ENCODE results near the gene HOXA11.
A peak's percentile ranks its signal among the peaks of the same experiment; 100 is the strongest.

HOXA11 gene

DNA sequence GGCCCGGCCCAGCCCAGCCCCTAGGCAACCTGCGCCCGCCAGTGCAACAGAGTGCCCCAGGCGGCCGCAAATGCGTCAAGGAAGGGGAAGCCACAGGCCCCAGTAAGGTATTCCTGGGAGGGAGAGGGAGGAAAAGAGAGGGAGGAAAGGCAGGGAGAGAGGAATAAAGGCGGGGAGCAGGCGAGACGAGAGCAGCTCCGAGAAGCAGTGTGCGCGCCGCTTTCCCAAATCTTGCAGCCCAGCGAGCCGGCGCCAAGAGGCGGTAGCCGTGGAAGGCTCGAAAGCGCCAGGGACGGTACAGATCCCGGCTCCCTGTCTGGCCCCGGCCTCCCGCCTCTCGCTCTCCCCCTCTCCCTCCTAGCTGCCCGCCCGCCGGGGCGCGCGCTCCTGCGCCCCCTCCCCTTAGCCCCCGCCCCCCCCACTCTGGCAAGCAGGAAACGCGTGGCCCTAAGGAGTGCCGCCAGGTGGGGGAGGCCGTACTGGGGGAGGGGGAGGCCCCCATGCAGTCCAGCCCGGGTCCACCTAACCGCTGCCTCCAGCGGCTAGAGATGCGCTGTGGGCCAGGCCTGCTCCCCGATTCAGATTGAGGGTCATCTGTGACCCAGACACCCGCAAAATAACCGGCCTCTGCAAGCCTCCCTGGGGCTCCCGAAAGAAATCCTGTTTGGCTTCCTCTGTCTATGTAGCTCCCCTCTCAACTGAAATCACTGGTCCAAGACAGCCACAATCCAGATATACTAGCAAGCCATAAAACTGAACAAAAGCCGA lies 15.2 kb downstream of the HOXA11 start:
- no peak for DNase-seq (ENCODE audit: low read depth in 2 of 2)

DNA sequence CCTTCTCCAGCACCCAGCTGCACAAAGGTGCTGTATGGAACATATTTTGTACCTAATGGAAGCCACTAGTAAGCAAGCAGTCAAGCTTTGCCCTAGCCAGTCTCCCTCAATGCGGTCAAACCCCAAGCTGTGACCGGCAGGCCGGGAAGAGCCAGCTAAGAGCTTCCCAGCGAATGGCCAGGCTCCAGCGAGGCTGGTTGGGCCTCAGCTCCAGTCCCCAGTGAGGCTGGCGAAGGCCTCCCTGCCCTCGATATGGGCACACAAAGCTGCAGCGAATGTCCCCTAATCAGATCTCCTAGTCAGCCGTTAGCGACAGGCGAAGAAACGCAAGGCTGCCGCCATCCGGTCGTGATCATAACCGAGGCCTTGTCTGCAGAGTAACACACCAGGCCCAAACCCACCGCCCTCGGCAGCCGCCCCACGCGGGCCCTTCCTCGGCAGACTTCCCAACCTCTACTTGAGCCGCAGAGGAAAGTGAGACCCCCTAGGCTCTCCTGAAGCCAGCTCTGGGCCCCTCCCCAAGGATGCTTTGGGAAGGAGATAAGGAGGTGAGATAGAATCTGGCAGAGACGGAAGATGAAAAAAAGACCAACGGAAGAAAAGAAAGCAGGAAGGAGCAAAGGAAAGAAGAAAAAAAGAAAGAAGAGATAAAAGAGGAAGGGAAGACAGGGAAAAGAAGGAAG lies 16.6 kb downstream of the HOXA11 start:
- DNase-seq (ENCODE audit: low read depth in 2 of 2), result no peak

DNA sequence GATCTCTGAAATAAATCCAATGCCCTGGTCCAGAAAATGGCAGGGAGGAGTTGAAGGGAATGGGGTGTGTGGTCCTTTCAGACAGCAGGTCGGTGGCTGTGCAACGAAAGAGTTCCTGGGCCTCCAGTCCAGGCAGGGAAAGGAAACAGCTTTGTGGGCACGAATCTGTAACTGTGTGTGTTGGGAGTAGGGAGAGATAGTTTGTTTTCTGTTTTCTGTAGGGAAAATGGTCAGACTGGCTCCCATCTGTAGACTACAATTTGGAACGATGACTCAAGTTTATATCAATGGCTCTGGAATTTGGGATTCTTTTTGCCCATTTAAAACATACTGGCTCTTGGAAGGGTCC lies 17.1 kb downstream of the HOXA11 start:
- DNase-seq (ENCODE audit: low read depth in 2 of 2), result no peak

DNA sequence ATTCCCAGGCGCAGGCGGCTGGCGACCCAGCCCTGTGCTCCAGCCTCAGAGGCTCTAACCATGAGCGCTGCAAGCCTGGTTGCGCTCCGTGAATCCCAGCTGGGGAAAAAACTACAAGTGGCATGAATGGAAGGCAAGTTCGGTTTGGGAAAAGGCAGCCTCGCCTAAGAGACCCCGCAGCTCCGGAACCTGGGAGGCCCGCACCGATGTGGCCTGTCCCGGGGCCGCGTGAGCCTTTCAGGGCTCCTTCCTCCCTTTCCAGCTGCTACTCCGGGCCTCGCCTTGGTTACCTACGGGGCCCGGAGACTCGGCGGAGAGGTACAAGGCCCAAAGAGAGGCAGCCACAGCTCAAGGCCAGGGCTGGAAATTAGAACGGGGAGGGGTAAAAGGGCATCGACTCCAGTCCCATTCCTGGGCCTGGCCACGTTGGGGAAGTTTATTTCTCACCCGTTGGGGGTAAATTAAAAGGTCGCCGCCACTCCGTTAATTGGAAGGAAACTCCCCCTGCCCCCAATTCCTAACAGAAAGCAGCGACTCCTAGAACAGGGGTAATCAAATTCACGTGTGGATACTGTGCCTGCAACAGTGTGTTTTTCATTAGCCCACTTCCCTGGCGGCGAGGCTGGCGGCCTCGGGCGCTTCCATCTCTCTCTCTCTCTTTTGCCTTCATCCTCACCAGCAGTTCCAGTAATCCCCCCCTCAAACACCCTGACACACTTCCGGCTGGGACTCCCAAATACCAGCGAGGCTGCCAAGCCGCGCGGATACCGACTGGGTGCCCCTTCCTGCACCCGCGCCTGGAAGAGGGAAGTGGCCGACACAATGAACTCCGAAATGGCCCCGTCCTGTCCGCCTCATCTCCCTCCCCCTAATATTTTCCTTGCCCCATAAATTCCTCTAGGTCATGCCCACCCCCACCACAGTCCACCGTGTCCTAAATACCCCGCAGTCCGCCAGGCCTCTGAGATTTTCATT lies 18.2 kb downstream of the HOXA11 start:
- DNase-seq (ENCODE audit: low read depth in 2 of 2), result no peak

DNA sequence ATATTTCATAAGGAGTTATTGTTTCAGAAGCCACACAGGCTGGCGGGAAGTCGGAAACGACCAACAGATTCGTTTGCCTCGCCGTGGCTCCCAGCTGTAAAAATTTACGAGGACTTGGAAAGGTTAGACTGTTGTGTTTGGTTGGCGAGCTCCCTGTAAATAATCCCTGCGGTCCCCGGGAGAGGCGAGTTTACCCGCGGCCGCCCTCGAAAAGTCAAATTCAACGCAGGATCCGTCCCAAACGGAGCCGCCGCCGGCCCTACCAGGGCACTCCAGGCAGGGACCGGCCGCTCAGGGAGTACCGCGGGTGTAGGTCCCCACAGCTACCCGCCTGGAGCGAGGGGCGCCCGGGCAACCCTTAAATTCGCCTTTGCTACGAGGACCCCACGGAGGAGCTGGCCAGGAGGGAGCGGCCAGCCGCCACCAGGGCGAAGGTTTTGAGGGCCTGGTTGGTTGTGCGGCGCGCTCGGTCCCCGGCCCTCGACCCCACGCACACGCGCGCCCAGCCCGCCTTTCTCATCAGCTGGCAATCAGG lies 19.0 kb downstream of the HOXA11 start:
- DNase-seq (ENCODE audit: low read depth in 2 of 2), result no peak

DNA sequence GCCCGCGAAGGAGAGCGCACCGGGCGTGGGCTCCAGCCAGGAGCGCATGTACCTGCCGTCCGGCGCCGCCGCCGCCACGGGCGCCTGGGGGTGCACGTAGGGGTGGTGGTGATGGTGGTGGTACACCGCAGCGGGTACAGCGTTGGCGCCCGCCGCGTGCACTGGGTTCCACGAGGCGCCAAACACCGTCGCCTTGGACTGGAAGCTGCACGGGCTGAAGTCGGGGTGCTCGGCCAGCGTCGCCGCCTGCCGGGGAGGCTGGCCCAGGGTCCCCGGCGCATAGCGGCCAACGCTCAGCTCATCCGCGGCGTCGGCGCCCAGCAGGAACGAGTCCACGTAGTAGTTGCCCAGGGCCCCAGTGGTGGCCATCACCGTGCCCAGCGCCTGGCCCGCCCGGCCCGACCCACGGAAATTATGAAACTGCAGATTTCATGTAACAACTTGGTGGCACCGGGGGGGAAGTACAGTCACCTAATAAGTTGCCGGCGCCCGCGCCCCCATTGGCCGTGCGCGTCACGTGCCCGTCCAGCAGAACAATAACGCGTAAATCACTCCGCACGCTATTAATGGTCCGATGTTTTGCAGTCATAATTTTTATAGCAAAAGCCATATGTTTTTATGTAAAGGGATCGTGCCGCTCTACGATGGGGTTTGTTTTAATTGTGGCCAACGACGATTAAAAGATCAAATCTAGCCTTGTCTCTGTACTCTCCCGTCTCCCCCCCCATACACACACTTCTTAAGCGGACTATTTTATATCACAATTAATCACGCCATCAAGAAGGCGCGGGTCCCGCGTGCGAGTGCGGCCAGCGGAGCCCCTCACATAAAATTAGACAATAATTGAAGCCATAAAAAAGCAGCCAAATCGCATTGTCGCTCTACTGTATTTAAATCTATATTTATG lies 19.7 kb downstream of the HOXA11 start, which contains the start of gene HOXA9:
TSS of gene HOXA9 (minus strand) at position 449 of the 907 bp plus-strand sequence. CDS start at position 369, 80 bp downstream.
- no peak for DNase-seq (ENCODE audit: low read depth in 2 of 2)

DNA sequence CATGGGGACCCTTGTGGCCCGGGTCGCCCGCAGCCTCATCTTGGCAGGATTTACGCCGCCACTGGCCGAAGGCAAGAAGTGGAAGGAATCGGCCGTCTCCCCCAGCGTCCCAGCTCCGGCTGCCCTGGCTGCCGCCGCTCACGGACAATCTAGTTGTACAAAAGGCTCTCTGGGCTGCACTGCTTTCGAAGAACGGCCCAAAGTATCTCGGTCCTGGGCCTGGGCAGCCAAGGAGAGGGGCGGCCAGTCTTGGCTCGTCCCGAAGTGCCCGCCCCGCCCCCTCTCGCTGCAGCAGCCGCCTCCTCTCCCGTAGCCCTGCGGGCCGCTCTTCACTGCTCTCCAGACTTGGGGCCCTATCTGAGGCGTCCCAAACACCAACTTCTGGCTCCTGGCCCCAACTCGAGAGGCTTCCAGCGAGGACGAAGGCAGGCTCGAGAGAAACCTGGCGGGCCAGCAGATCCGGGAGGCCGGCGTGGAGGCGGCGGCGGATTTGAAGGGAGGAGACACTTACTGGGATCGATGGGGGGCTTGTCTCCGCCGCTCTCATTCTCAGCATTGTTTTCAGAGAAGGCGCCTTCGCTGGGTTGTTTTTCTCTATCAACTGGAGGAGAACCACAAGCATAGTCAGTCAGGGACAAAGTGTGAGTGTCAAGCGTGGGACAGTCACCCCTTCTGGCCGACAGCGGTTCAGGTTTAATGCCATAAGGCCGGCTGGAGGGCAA lies 20.5 kb downstream of the HOXA11 start:
- no peak for DNase-seq (ENCODE audit: low read depth in 2 of 2)

DNA sequence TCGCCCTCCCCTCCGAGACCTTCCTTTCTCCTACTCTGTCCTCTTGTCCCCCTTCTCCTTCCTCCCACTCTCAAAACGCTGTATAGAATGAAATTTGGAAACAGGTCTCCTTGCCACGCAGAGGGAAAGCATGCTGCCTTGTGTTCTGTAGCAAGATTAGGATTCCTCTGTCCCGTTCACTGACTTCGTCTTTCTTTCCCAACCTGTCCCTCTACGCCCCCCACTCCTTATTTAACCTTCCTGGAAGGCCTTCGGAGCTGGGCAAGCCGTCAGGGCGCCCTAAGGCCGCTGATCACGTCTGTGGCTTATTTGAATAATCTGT lies 21.0 kb downstream of the HOXA11 start:
- DNase-seq (ENCODE audit: low read depth in 2 of 2), result no peak

DNA sequence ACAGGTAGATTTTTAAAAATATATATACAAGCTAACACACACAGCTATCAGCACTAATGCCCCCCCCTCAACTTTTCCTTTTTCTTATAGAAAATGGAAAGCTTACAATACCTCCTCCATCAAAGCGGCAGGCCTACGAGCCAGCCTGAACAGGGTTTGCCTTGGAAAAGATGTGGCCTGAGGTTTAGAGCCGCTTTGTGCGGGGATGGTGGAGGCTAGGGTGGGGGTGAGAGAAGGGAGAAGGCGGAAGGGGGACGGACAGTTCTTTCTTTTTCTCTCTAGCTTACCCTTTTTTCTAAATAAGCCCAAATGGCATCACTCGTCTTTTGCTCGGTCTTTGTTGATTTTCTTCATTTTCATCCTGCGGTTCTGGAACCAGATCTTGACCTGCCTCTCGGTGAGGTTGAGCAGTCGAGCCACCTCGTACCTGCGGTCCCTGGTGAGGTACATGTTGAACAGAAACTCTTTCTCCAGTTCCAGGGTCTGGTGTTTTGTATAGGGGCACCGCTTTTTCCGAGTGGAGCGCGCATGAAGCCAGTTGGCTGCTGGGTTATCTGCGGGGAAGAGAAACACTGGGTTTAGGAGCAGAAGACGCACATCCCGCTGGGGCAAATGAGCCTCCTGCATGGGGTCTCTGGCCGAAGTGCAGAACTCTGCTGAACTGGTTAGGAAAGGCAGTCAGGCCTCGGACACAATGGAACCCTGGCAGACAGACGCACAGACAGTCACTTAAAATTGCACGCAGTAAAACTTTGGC lies 21.6 kb downstream of the HOXA11 start:
- DNase-seq (ENCODE audit: low read depth in 2 of 2), result no peak

DNA sequence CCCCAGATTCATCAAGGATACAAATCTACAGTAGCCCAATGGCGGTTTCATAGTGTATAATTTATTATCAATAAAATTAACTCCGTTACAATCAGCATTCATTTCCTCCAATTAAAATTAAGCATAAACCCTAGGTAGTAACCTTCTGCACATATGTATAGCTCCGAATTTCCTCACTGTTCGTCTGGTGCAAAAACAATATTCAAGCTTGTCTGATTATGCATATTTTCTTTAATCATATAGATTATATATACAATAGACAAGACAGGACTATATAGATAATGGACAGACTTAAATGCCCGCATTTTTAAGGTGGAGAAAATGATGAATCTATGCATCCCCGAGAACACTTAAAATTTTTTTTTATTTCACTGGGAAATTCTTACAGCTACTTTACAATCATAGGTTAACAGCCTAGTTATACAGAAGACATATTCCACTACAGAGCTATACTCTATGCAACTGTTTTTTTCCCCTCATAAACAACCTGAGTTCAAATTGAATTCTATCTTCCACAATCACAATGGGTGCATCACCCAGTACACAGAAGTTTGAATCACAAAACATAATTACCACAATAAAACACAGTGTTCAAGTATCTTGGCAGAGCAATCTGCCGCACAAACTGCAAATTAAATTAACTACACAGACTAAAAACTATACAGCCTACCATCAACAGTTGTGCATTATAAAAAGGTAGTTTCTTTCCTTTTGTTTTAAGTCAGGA lies 22.3 kb downstream of the HOXA11 start:
- no peak for DNase-seq (ENCODE audit: low read depth in 2 of 2)

DNA sequence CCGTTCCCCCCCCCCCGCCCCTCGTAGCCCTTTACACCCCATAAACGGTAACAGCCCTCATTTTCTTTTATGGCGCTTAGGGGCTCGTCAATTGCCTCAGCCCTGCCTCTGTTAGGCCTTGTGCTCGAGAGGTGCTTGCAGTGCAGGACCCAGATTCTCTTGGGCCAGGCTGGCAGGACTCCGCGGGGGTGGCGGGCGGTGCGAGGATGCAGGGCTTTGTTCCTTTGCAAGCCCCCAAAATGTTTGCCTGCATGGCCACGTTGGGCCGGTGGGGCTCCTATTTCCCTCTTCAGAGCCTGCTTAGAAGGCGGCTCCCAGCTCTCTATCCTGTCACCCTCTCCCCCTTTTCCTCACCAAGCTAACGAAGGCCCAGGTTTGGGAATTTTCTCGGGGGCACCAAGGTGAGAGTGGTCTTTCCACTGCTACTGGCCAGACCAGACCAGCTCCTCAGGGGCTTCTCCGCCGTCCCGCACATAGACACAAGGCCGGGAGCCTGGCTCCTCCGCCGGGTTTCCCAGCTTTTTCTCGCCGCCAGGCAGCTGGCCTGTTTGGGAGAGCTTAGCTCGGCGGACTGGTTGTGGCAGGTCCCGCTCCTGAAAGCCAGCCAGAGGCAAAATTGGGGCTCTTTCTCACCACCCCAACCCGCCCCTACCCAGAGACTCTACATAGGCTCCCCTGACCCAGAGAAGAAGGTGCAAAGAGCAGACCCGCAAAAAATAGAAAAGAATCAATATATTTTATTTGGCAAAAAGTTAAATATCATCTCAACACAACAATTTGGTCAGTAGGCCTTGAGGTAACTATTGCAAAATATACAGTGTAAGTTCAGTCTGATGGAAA lies 23.1 kb downstream of the HOXA11 start:
- DNase-seq (ENCODE audit: low read depth in 2 of 2), result no peak

DNA sequence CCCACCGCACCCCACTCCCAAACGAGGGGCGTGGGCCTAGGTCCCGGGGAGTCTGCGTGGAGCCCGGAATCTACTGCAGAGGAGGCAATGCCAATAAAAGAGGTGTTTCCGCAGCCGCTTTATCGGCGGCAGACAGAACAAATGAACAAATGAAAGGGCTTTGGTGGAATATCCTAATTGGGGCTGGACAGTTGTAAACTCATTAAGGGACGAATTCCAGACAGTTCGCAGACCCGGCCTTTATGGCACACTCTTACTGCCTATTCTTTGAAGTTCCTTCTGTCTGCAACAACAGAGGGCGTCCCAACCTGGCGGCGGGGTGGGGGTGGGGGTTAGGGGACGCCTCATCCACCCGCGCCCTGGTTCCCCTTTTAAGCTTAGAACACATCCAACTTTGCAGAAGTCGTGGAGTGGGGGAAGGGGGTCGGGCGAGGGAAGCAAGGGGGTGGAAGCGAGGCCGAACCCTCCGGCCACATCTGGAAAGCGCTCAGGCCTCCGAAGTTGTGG lies 23.8 kb downstream of the HOXA11 start:
- no peak for DNase-seq (ENCODE audit: low read depth in 2 of 2)

DNA sequence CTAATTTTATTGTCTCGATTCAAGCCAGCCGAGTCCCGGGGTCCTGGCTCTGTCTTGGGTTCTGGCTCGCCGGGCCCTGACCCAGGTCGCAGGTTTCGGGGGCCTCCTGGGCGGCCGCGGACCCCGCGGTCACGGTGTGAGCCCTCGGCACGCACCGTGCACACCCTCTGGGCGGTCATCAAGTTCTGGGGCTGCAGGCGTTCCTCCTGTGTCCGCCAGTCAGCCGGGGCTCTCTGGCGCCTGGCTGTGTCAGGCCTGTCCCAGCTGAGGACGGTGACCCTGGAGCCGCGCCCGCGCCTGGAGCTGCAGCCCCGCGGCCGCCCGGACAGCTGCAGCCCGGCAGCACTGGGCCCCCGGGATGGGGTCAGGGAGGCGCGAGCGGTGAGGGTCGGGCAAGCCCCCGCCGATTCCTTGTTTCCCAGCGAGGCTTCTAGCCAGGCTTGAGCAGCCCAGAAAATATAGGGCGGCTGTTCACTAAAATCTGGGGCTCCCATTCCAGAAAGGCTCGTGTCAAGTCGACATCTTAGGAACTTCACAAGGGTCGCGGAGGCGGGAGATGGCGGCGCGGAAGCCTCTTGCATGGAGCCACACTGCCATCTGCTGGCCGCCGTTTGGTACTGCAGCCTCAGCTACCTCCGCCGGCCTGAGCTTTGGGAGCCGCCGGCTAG lies 24.4 kb downstream of the HOXA11 start:
- DNase-seq (ENCODE audit: low read depth in 2 of 2), result peak; percentile 79 to 83

DNA sequence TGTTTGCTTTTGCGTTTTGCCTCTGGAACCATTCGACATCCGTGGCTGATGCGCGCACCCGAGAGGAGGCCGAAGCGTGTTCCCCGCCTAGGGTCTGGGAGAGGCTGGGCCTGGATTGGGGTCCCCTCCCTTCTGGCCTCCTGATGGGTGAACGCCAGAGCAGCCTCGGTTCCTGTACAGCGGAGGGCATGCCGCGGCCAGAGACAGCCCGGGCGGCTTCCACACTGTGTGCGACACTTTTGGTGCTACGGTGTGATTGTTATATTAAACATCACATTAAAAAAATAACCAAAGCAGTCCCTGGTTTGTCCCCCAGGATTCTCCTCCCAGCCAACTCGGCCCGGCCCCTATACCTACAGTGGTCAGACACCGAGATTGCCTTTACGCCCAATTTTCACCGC lies 24.9 kb downstream of the HOXA11 start:
- DNase-seq (ENCODE audit: low read depth in 2 of 2), result no peak

DNA sequence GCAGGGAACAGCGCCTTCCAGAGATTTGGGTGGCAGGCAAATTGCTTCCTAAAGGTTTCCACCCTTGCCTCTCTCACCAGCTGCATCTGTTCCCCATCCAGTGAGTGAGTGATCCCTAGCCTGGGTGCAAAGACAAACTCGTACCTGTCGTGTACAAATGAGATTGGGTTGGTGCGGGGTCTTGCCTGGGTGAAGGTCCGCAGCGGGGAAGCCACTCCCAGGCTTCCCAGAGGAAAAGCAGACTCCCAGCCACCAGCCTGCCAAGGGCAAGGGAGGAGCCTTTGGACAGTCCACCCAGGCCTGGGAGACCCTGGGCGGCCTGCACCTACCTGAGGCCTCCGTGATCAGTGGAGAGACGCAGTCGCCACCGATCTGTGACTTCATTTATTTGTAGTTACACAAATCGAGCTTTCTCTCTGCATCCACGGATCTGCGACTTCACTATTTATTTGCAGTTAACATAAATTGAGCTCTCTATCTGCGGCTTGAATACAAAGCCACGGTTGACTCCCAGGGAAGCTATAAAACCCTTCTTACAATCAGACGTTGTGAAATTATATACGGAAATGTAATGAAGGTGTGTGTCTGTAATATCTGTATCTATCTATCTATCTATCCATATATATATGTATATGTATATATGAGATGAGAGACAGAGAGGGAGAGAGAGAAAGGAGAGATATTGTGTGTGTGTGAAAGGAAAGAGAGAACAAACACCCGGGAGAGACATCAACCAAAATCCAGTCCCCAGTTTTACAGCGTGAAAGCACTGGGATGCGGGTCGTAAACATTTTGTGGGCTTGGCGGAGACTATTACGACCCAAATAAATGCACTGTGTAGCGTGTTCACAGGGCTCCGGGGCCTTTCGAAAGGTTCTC lies 25.5 kb downstream of the HOXA11 start:
- DNase-seq (ENCODE audit: low read depth in 2 of 2), result no peak
